GM18505 (cell line): Measurements from ENCODE around the gene CFL1.
"Not testable (repeated sequence)": the region's sequence is repeated elsewhere in the genome, so short reads cannot be mapped to it uniquely, and the experiment has no call there.

Source experiments
- ATAC-seq: cut with Tn5 transposase; IDR thresholded peaks from one replicate; pipeline ENCODE4 v1.9.1; 2021; ENCODE audit not compliant: unreplicated experiment
- POLR2A ChIP-seq: IDR thresholded peaks from 4 replicates; pipeline ENCODE4 v1.6.1; 2011; ENCODE audit warnings: borderline replicate concordance; ENCODE audit not compliant: insufficient read depth, insufficient read length; ENCODE audit errors: extremely low read depth

Gene CFL1

DNA sequence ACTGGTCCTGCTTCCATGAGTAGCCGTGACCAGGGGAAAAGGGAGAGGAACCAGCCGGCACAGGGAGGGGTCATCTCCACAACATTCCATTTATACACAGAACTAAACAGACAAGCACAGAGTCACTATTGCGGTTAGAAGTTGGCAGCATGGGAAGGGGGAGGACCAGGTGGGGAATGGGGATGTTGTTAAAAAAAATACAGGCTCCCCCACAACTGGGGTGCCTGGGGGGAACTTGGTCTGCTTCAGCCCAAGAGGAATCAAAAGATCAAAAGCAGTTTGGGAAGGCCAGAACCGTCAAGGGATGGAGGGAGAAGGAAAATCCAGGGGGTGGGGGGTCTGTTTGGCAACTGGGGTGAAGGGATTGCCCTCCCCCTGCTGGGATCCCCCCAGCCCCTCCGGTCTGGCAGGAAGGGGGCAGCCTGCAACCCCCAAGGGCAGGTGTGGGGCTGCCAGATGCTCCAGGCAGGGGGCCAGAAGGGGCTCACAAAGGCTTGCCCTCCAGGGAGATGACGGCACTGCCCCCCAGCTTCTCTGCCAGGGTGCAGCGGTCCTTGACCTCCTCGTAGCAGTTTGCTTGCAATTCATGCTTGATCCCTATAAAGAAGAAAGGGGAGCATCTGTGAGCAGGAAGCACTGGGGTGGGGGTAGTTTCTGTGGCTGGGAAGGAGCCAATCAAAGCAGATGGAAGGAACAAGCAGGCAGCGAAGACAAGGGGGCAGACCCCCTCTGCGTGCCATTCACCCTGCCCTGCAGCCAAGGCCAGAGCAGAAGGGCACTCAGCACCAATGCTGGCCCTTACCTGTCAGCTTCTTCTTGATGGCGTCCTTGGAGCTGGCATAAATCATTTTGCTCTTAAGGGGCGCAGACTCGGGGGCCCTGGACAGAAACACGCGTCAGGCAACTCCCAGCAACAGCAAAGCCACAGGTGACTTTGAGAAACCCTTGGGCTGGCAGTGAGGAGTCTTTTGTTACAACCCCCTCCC lies 2.8 kb downstream of the CFL1 start:
- no peak for ATAC-seq
- TF ChIP-seq POLR2A, result no peak

DNA sequence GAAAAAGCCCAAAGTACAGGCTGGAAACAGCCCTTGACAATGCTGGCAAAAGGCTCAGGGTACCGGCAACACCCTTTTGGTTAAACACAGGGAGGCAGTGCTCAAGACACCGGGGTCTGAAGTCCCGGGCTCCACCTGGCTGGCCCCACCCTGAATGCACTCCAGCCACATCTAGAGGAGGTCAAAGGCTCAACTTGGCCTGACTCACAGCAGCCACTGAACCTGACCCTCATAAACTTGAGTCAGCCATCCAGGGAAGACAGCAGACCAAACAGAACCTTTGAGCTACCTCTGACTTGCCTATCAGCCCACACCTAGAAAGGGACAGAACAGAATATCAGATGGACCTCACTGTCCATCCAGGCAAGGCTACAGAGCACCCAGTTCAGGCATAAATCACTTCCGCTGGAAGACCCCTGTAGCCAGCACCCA lies 3.8 kb downstream of the CFL1 start:
- TF ChIP-seq POLR2A, result no peak
- no peak for ATAC-seq

DNA sequence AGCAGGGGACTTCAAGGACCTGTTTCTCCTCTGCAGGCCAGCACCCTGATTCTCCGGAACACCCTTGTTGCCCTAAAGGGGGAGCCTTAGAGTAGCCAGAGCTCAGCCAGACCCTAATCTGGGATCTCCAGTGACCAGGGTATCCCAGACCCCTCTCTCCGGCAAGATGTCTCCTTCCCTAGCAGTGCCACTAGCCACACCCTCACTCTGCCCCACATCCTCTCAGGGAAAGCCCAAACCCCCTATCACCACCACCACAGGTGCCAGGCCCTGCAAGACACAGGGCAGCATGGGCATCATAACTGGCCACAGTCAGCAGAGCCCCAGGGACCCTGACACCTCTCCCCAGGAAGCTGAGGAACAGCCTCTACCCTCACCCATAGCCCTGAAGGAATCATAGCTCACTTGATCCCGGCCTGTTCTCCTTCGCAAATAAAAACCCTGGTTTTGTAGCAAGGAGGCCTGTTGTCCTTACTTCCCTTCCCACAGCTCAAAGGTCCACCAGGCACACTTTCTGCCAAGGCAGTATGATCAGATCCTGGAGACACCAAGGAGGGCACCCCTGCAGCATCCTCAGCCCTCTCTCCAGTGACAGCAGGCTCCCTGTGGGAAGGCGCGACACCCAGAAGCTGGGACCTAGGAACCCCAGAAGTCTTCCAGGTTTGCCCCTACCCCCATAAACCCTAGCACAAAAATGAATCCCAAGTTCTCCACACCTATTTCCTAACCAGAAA lies 4.6 kb downstream of the CFL1 start:
- TF ChIP-seq POLR2A, result no peak
- ATAC-seq, result no peak

DNA sequence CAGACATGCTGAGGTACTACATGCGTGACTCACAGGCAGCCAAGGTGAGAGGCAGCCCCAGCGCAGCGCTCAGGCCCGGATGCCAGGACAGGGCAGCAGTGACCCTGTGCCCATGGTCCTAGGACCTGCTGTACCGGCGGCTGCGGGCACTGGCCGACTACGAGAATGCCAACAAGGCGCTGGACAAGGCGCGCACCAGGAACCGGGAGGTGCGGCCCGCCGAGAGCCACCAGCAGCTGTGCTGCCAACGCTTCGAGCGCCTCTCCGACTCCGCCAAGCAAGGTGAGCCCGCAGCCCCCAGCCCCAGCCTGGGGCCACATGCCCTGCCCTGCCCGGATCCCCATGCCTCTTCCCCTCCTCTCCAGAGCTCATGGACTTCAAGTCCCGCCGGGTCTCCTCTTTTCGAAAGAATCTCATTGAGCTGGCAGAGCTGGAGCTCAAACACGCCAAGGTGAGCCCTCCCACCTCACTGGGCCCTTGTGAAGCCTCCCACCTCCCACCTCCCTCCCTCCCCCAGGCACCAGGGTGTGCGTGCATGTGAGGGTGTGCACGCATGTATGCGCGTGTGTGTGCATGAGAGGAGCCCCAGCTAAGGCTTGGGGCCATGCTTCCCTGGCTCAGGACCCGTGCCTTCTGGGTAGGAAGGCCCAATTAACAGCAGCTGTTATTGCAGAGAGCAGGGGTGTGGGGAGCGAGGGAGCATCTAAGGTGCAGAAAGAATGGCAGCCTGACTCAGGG lies 5.3 kb downstream of the CFL1 start:
- TF ChIP-seq POLR2A, result peak; percentile 45
- ATAC-seq, result no peak

DNA sequence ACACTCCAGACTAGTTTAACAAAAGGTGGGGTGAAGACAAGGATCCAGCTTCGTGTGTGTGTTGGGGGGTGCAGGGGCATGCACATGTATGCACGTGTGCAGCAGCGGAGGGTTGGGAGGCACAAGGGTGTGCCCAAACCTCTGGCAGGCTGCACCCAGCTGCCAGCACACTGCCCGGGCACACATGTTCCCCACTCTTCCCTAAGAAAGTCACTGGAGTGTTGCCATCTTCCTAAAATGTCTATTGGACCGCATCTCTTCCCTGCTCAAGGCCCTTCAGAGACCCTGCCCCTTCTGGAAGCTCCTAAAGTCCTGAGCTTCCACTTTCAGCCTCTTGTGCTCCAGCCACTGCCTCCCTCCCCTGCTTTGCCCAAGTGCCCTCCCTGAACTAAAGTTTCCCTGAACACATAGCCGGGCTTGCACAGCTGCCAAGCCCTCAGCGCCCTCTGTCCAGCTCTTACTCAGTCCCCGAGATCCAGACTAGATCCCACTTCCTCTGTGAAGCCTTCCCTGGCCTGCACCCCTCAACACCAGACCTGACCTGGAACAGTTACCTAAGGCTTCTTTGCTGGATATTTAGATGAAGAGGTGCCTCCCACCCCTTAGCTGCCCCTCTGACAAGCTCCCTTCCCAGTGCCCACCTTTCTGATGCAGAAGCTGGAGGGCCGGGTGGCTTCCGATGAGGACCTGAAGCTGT lies 6.0 kb downstream of the CFL1 start:
- ATAC-seq, result no peak
- TF ChIP-seq POLR2A, result peak; percentile 22

DNA sequence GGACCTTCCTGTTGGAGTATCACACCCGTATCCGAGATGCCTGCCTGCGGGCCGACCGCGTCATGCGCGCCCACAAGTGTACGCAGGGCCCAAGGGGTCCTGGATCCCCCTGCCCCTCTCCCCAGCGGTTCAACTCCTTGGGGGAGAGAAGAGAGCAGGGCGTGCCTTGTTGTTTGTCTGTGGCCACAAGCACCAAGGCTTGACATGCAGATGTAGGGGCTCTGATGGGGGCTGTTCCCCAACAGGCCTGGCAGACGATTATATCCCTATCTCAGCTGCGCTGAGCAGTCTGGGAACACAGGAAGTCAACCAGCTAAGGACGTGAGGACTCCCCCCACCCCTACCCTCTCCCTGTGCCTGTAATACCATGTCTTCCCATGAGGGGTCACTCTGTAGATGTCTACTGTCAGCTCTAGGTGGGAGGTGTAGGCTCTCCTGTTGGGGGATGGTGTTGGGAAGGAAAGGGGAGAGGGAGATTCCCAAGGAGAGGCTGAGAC lies 6.8 kb downstream of the CFL1 start:
- TF ChIP-seq POLR2A, result no peak
- ATAC-seq, result no peak

DNA sequence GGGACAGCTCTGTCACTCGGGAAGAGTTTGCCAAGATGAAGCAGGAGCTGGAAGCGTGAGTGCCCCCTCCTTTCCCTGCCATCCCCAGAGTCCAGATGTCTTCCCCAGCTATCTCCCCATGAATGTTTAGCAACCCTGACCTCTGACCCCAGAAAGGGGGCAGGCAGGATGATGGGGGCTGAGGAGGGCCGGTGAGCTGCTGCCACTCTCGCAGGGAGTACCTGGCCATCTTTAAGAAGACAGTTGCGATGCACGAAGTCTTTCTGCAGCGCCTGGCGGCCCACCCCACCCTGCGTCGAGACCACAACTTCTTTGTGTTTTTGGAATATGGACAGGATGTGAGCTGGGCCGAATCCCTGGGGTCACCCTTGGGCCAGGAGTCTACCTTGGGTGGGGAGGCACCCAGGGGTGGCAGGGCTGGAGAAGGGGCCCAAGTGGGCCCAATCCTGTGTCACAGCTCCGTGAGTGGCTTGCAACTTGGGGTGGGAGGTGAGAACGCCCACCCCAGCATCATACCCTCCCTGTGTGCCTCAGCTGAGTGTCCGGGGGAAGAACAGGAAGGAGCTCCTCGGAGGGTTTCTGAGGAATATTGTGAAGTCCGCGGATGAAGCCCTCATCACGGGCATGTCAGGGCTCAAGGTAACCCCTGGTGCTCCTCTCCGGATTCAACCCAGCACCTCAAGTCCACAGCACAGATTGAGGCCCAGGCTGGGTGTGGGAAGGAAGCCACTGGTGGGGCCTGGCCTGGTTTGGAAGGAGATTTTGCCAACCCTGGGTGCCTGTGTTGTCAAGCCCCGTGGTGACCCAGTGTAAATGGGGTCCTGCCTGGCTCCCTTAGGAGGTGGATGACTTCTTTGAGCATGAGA lies 7.5 kb downstream of the CFL1 start:
- TF ChIP-seq POLR2A, result no peak
- ATAC-seq, result no peak

DNA sequence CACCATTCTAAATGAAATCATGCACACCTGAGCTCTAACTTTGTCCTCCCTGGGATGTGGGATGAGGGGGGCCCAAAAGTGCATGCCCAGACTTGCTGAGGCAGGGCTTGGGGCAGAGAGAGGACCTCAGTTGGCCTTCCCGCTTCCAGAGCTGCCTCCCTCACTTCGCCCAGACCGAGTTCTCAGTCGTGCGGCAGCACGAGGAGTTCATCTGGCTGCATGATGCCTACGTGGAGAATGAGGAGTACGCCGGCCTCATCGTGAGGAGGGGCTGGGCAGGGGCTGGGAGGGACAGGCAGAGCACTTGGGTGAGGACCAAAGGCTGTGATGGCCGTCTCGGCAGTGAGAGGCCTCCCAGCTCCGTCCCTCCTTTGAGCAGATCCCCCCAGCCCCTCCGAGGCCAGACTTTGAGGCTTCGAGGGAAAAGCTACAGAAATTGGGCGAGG lies 8.2 kb downstream of the CFL1 start:
- TF ChIP-seq POLR2A, result no peak
- ATAC-seq, result no peak

DNA sequence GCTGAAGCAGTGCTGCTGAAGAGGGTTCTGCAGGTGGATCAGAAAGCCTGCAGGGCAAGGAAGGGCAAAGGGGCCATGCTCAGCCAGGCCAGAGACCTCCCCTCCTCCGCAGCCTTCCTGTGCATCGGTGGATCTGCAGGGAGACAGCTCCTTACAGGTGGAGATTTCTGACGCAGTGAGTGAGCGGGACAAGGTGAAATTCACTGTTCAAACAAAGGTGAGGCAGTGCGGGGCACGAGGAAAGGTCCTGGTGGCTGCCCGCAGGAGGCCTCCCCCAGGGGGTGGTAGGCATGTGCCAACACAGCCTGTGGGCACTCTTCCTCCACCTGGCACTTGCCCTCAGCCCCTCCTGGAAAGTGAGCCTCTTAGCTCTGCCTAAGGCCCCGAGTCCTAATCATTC lies 8.6 kb downstream of the CFL1 start:
- TF ChIP-seq POLR2A, result no peak
- ATAC-seq, result no peak

DNA sequence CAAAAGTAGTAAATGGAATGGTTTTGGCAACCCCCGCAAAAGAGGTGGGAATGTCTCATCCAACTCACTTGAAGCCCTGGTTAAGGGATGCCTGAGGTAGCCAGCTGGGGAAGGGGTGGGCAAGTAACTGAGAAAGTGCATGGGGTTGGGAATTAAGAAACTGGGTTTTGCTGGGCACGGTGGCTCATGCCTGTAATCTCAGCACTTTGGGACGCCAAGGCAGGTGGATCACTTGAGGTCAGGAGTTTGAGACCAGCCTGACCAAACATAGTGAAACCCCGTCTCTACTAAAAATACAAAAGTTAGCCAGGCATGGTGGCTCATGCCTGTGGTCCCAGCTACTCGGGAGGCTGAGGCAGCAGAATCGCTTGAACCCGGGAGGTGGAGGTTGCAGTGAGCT lies 9.3 kb downstream of the CFL1 start:
- ATAC-seq, result not testable (repeated sequence)

DNA sequence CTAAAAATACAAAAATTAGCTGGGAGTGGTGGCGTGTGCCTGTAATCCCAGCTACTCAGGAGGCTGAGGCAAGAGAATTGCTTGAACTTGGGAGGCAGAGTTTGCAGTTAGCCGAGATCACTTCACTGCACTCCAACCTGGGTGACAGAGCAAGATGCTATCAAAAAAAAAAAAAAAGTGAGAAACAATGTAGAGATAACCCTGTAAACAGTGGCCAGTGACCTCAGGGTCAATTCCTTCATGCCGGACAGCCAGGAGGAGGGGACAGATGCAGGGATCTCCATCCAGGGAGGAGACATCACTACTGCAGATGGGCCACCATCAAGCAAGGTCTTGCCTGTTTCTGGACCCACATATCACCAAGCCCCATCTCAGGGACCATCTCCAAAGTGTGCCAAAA lies 10.2 kb downstream of the CFL1 start:
- no peak for TF ChIP-seq POLR2A
- ATAC-seq, result no peak
